SK-N-MC (cell line): ENCODE results near the gene PABPN1L.

Source experiments
- DNase-seq: peaks from one replicate; pipeline ENCODE4 v3.0.0-alpha.2; 2011; ENCODE audit warnings: low read depth, low spot score
- H3K27ac ChIP-seq: fragments of 200-600 bp; sonication (generic); 2 replicates; pipeline ENCODE4 v1.5.1; 2016; ENCODE audit warnings: mixed run types
- H3K36me3 ChIP-seq: fragments of 200-600 bp; sonication (generic); 2 replicates; pipeline ENCODE4 v1.6.1; 2017; ENCODE audit warnings: antibody characterized with exemption, low read length, mixed read lengths; ENCODE audit not compliant: insufficient read depth
- H3K4me3 ChIP-seq: fragments of 200-600 bp; sonication (generic); 2 replicates; pipeline ENCODE4 v1.5.1; 2016
- H3K9ac ChIP-seq: fragments of 200-600 bp; sonication (generic); 2 replicates; pipeline ENCODE4 v1.8.0; 2017; ENCODE audit warnings: mixed run types, mixed read lengths; ENCODE audit not compliant: insufficient read length
- H3K9me3 ChIP-seq: fragments of 200-600 bp; sonication (generic); 2 replicates; pipeline ENCODE4 v1.6.1; 2017; ENCODE audit warnings: low read depth, mild to moderate bottlenecking, antibody characterized with exemption, low read length, moderate library complexity, mixed read lengths
- EZH2 ChIP-seq: fragments of 200-600 bp; sonication (generic); IDR thresholded peaks from one replicate; pipeline ENCODE4 v1.6.1; 2017; ENCODE audit warnings: antibody characterized with exemption
- FOXP2 ChIP-seq: optimal IDR thresholded peaks from 2 replicates; pipeline ENCODE3; 2011; ENCODE audit warnings: mild to moderate bottlenecking, moderate library complexity; ENCODE audit not compliant: insufficient read depth; ENCODE audit errors: extremely low read length, control extremely low read depth
- POLR2AphosphoS5 ChIP-seq: IDR thresholded peaks from 2 replicates; pipeline ENCODE4 v1.6.1; 2012; ENCODE audit warnings: mild to moderate bottlenecking, low read depth, low read length, borderline replicate concordance

PABPN1L gene

DNA sequence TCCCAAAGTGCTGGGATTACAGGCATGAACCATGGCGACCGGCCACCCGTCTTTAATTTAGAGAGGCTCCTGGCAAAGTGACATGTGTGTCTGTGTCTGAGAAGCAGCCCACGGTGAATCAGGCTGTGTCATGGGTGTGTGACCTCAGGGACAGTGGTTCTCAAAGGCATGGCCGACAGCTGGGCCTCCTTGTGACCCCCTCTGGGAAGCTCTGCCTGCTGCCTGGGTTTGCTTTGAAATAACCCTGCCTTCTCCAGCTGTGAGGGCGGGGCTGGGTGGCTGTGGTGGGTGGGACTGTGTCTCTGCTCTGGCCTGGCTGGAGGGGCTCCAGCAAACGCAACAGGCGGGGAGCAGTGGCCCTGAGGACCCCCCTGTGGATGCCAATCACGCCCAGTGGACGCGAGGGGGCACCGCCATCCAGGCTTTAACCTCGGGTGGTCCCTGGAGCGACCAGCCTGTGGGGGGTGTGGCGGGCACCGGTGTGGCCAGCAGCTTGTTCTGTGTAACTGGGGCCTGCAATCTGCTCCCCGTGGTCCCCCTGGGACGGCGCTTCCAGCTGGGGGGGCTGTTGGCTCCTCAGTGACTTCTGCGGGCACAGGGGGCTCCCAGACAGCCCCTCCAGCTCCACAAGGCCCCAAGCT, 46.0 kb downstream of the PABPN1L start:
- Histone ChIP-seq H3K9me3 (no peaks in the 10 kb centered on the region), H3K27ac (no peak overlapping the region), H3K4me3 (no peak overlapping the region), H3K9ac (no peak overlapping the region), H3K36me3 (no peaks in the 10 kb centered on the region)
- TF ChIP-seq EZH2 (no peak), FOXP2 (no peak), POLR2AphosphoS5 (no peak)
- DNase-seq, result no peak

- DNase-seq, result no peak
- no peak overlapping the region for H3K4me3 ChIP-seq
- no peaks in the 10 kb centered on the region for H3K36me3 ChIP-seq
- TF ChIP-seq POLR2AphosphoS5 (no peak), FOXP2 (no peak), EZH2 (no peak)
- no peak overlapping the region for H3K9ac ChIP-seq
- H3K9me3 ChIP-seq, result no peaks in the 10 kb centered on the region
- no peak overlapping the region for H3K27ac ChIP-seq
Measured at GRCh38 chr16:88819126-88819525, 47.3 kb downstream of the PABPN1L start.

- Histone ChIP-seq H3K9ac (no peak overlapping the region), H3K9me3 (no peaks in the 10 kb centered on the region), H3K27ac (no peak overlapping the region), H3K36me3 (no peaks in the 10 kb centered on the region), H3K4me3 (no peak overlapping the region)
- no peak for DNase-seq
- TF ChIP-seq POLR2AphosphoS5 (no peak), FOXP2 (no peak), EZH2 (no peak)
Measured at GRCh38 chr16:88818575-88818874, 47.9 kb downstream of the PABPN1L start.

DNA sequence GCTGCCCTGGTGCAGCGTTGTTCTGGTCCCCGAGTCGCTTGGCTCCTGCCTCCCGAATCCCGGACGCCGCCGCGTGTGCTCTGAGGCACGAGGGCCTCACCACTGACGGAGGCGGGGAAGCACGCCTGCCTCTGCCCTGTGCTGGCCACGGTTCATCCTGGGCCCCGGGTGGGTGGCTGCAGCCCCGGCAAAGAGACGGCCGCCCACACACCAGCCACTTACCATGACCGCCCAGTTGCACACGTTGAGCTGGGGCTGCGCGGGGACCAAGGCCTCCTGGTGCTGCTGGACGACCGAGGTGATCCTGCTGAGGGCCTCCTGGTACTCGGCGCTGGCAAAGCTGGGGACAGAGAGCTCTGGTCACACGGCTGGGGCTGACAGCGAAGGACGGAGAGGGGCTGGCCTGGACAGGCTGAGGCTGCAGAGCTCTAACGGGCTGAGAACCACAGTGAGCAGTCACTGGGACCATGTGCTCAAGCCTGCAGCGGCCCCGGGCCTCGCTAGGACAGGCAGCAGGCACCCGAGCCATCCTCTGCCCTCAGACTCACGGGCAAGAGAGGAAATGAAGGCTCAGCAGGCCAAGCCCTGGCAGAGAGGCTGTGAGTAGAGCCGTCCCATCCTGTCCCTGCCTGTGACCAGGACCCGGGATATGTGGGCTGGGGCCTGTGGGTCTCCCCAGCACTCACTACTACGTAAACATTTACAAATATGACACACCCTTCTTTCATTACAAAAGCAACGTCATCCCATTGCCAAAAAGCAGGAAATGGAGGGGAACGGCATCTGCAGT, 48.5 kb downstream of the PABPN1L start:
- H3K36me3 ChIP-seq, result no peaks in the 10 kb centered on the region
- no peak overlapping the region for H3K9ac ChIP-seq
- H3K9me3 ChIP-seq, result no peaks in the 10 kb centered on the region
- TF ChIP-seq EZH2, result no peak
- no peak for TF ChIP-seq POLR2AphosphoS5
- no peak for TF ChIP-seq FOXP2
- DNase-seq, result no peak
- H3K27ac ChIP-seq, result no peak overlapping the region
- no peak overlapping the region for H3K4me3 ChIP-seq

GRCh38 chr16:88816736-88817535, 49.5 kb downstream of the PABPN1L start:
- no peak overlapping the region for H3K9ac ChIP-seq
- no peak overlapping the region for H3K27ac ChIP-seq
- H3K4me3 ChIP-seq, result no peak overlapping the region

GRCh38 chr16:88815901-88816589, 50.4 kb downstream of the PABPN1L start:
- H3K4me3 ChIP-seq, result no peak overlapping the region
- H3K9ac ChIP-seq, result no peak overlapping the region
- H3K27ac ChIP-seq, result no peak overlapping the region
- DNase-seq, result no peak
- no peaks in the 10 kb centered on the region for H3K9me3 ChIP-seq
- TF ChIP-seq POLR2AphosphoS5, result no peak
- TF ChIP-seq EZH2, result no peak
- TF ChIP-seq FOXP2, result no peak
- H3K36me3 ChIP-seq, result no peaks in the 10 kb centered on the region

More at GRCh38 chr16:88816736-88817535, 49.5 kb downstream of the PABPN1L start:
- TF ChIP-seq POLR2AphosphoS5 (no peak), EZH2 (no peak), FOXP2 (no peak)
- Histone ChIP-seq H3K9me3 (no peaks in the 10 kb centered on the region), H3K36me3 (no peaks in the 10 kb centered on the region)
- no peak for DNase-seq

DNA sequence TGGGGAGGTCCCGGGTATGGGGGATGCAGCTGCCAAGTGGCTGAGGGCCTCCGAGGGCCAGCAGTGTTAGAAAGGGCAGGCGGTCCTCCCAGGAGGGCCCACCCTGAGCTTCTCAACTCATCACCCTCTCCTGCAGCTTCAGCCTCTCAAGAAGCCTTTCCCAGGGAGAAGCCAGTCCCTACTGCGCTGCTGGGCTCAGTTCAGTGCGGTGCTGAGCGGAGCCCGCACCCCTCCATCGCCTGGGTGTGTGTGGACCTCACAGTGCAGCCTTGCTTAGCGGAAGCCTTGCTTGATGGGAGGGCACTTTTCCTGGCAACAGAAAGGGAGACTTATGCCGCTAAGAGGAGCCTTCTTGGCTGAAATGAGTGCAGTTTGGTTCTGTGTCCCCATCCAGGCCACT, 51.2 kb downstream of the PABPN1L start:
- Histone ChIP-seq H3K4me3 (no peak overlapping the region), H3K36me3 (no peaks in the 10 kb centered on the region), H3K9me3 (no peaks in the 10 kb centered on the region), H3K27ac (no peak overlapping the region), H3K9ac (no peak overlapping the region)
- no peak for DNase-seq
- TF ChIP-seq POLR2AphosphoS5, result no peak
- TF ChIP-seq EZH2, result no peak
- TF ChIP-seq FOXP2, result no peak

GRCh38 chr16:88814144-88814502, 52.3 kb downstream of the PABPN1L start:
- no peak overlapping the region for H3K4me3 ChIP-seq
- H3K9ac ChIP-seq, result no peak overlapping the region
- no peaks in the 10 kb centered on the region for H3K36me3 ChIP-seq
- no peak overlapping the region for H3K27ac ChIP-seq
- TF ChIP-seq POLR2AphosphoS5, result no peak
- TF ChIP-seq FOXP2, result no peak
- TF ChIP-seq EZH2, result no peak
- no peaks in the 10 kb centered on the region for H3K9me3 ChIP-seq
- DNase-seq, result no peak
